Sigmoid colon (tissue), 4 donors: Measurements from ENCODE around the gene ITGB4.

Experiments used
- POLR2AphosphoS5 ChIP-seq, 4 donors: sonication (generic); formaldehyde crosslinking; IDR thresholded peaks; one replicate each; pipeline ENCODE4 v1.6.1; 2017; ENCODE audit warnings: antibody characterized with exemption in 4 of 4
- TF ChIP-seq, protein P1 (sequence below), 4 experiments: fragments of 450-650 bp in 3 of 4; fragments of 200-600 bp in 1 of 4; IDR thresholded peaks; one replicate each; pipeline ENCODE4 v1.5.1; 2016 to 2019; ENCODE audit warnings: antibody characterized with exemption in 4 of 4, mild to moderate bottlenecking in 3 of 4, moderate library complexity in 2 of 4

DNA sequence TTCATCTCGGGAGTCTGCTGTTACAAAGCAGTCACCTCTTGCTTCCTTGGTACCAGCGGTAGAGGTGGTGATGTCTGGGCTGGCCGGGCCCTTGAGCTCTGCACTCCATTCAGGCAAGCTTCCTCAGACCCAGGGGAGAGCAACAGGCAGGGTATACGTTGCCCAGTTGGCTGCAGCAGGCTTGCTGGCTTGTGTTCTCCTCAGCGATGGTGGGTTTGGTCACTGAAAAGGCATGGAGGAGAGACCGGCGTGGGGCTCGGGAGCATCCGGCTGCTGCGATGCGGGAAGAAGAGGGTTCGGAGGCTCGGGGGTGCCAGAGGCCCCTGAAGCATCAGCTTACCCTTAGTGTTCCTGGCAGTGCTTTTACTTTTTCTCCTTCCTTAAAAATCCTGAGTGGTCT, 28.3 kb upstream of the ITGB4 start:
- TF ChIP-seq, protein P1, sequence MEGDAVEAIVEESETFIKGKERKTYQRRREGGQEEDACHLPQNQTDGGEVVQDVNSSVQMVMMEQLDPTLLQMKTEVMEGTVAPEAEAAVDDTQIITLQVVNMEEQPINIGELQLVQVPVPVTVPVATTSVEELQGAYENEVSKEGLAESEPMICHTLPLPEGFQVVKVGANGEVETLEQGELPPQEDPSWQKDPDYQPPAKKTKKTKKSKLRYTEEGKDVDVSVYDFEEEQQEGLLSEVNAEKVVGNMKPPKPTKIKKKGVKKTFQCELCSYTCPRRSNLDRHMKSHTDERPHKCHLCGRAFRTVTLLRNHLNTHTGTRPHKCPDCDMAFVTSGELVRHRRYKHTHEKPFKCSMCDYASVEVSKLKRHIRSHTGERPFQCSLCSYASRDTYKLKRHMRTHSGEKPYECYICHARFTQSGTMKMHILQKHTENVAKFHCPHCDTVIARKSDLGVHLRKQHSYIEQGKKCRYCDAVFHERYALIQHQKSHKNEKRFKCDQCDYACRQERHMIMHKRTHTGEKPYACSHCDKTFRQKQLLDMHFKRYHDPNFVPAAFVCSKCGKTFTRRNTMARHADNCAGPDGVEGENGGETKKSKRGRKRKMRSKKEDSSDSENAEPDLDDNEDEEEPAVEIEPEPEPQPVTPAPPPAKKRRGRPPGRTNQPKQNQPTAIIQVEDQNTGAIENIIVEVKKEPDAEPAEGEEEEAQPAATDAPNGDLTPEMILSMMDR (IDR thresholded peaks at IDR 0.05): no peak
- no peak for TF ChIP-seq POLR2AphosphoS5 (IDR thresholded peaks at IDR 0.05)
